ENCODE results near the gene GPRC5B. TPM values are rescaled to one million over a fixed set of nuclear protein-coding genes. Genes with fewer than 3 reads are reported as not detected.

The GPRC5B gene
- total RNA-seq, 1 experiment from 2014 or later: 7.6 TPM

DNA sequence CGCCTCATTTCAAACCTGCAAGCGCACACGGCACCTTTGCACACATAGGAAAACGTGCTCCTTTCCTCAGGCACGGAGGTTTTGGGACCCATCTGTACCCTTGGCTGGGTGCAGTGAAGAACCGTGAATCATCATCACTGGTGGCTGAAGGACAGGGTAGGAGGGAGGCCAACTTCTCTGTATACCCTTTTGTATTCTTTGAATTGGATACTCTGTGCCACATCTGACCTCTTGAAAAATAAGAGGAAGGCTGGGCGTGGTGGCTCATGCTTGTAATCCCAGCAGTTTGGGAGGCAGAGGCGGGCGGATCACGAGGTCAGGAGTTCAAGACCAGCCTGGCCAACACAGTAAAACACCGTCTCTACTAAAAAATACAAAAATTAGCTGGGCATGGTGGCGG is 11.7 kb downstream of the GPRC5B start:
- no peaks in the 10 kb centered on the region for H3K27me3 ChIP-seq (replicated peaks; ENCODE audit: control insufficient read depth, insufficient read depth, low read length)
- no peaks in the 10 kb centered on the region for H3K36me3 ChIP-seq (ENCODE audit: control insufficient read depth, insufficient read depth, low read length)
- ChIA-PET CTCF (interaction anchor here (0.7 kb wide), 1 partner anchor 14 kb away, joined by 6 read pairs; no protein-coding TSS in a partner anchor), POLR2A (no interaction called here)
- intact Hi-C loops (cut with micrococcal nuclease; ENCODE audit: unreplicated experiment): no loop called here
- H3K27ac Mint-ChIP-seq (ENCODE audit: unreplicated experiment): no peak overlapping the region
- no peak for DNase-seq
- H3K27me3 Mint-ChIP-seq (ENCODE audit: insufficient read depth, unreplicated experiment): no peaks in the 10 kb centered on the region
- no peaks in the 10 kb centered on the region for H3K9me3 ChIP-seq
- H3K4me1 ChIP-seq: no peaks in the 10 kb centered on the region
- no peak overlapping the region for H3K4me3 Mint-ChIP-seq (ENCODE audit: unreplicated experiment)
- BruUV-seq (replicated peaks): no TSS peak
- peaks cover 24% of the 10 kb centered on the region for H3K36me3 Mint-ChIP-seq (ENCODE audit: insufficient read depth, unreplicated experiment)
- H3K4me1 Mint-ChIP-seq (ENCODE audit: low read depth, unreplicated experiment): no peaks in the 10 kb centered on the region
- TF ChIP-seq, protein P1, sequence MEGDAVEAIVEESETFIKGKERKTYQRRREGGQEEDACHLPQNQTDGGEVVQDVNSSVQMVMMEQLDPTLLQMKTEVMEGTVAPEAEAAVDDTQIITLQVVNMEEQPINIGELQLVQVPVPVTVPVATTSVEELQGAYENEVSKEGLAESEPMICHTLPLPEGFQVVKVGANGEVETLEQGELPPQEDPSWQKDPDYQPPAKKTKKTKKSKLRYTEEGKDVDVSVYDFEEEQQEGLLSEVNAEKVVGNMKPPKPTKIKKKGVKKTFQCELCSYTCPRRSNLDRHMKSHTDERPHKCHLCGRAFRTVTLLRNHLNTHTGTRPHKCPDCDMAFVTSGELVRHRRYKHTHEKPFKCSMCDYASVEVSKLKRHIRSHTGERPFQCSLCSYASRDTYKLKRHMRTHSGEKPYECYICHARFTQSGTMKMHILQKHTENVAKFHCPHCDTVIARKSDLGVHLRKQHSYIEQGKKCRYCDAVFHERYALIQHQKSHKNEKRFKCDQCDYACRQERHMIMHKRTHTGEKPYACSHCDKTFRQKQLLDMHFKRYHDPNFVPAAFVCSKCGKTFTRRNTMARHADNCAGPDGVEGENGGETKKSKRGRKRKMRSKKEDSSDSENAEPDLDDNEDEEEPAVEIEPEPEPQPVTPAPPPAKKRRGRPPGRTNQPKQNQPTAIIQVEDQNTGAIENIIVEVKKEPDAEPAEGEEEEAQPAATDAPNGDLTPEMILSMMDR (IDR thresholded peaks at IDR 0.05; ENCODE audit: insufficient read depth in 1 of 2, low read depth in 1 of 2, low read length in 1 of 2, severe bottlenecking in 1 of 2, unreplicated experiment in 1 of 2): no peak
- H3K9me3 Mint-ChIP-seq (ENCODE audit: unreplicated experiment): no peaks in the 10 kb centered on the region
- no peak overlapping the region for H3K4me3 ChIP-seq (ENCODE audit: low read depth, low read length)

DNA sequence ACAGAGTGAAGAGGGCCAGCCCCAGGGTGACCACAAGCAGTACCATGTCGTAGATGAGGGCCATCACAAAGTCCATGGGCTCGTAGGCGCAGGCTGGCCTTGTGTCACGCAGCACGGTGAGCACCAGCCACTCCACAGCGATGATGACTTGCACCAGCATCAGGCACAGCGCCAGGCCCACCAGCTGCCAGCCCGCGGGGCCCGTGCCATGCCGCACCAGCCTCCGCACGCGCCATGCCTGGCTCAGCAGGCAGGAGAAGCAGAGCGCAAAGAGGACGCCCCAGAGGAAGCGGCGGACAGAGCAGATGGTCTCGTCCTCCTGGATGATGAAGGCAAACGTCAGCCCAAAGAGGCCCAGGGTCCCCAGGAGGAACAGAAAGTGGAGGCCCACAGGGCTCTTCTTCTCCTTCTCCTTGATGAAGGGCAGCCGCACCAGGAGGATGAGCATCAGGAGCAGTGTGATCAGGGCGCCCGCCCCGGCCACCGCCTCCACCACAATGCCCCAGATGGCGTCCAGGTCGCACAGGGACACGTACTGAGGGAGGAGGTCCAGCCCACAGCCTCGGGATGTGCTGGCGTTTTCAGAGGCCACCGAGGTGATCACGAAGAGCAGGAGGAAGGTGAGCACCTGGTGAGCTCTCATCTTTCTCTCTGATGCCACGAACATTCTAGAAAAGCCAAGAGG is 12.3 kb downstream of the GPRC5B start:
- H3K36me3 ChIP-seq (ENCODE audit: control insufficient read depth, insufficient read depth, low read length): no peaks in the 10 kb centered on the region
- intact Hi-C loops (cut with micrococcal nuclease; ENCODE audit: unreplicated experiment): no loop called here
- POLR2A ChIA-PET: no interaction called here
- H3K4me3 ChIP-seq (ENCODE audit: low read depth, low read length): no peak overlapping the region
- H3K4me3 Mint-ChIP-seq (ENCODE audit: unreplicated experiment): no peak overlapping the region
- no TSS peak for BruUV-seq (replicated peaks)
- CTCF ChIA-PET: no interaction called here
- peaks cover 24% of the 10 kb centered on the region for H3K36me3 Mint-ChIP-seq (ENCODE audit: insufficient read depth, unreplicated experiment)
- no peaks in the 10 kb centered on the region for H3K4me1 Mint-ChIP-seq (ENCODE audit: low read depth, unreplicated experiment)
- no peak overlapping the region for H3K27ac Mint-ChIP-seq (ENCODE audit: unreplicated experiment)
- H3K4me1 ChIP-seq: no peaks in the 10 kb centered on the region
- TF ChIP-seq, protein P1 (IDR thresholded peaks at IDR 0.05; ENCODE audit: insufficient read depth in 1 of 2, low read depth in 1 of 2, low read length in 1 of 2, severe bottlenecking in 1 of 2, unreplicated experiment in 1 of 2): no peak
- no peaks in the 10 kb centered on the region for H3K9me3 ChIP-seq
- DNase-seq: no peak
- H3K27me3 Mint-ChIP-seq (ENCODE audit: insufficient read depth, unreplicated experiment): no peaks in the 10 kb centered on the region
- no peaks in the 10 kb centered on the region for H3K9me3 Mint-ChIP-seq (ENCODE audit: unreplicated experiment)
- H3K27me3 ChIP-seq (replicated peaks; ENCODE audit: control insufficient read depth, insufficient read depth, low read length): no peaks in the 10 kb centered on the region

DNA sequence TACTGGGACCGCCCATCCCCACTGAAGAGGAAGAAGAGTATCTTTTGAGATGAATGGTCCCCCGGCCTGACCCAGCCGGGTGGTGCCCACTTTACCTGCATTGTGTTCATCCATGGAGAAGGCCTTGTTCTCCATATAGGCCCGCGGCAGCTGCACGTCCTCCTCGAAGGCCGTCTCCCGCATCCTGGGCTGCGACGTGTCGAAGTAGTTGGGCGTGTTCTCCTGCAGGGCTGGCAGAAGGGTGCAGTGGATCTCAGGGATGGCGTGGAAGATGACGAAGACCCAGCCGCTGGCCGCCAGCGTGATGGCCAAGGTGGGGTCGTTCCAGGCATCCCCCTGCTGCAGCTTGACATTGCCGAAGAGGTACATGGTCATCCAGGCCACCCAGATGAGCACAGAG is 12.9 kb downstream of the GPRC5B start:
- H3K4me1 Mint-ChIP-seq (ENCODE audit: low read depth, unreplicated experiment): no peaks in the 10 kb centered on the region
- no TSS peak for BruUV-seq (replicated peaks)
- no peaks in the 10 kb centered on the region for H3K27me3 Mint-ChIP-seq (ENCODE audit: insufficient read depth, unreplicated experiment)
- no peak for DNase-seq
- peaks cover 24% of the 10 kb centered on the region for H3K36me3 Mint-ChIP-seq (ENCODE audit: insufficient read depth, unreplicated experiment)
- H3K4me3 Mint-ChIP-seq (ENCODE audit: unreplicated experiment): no peak overlapping the region
- H3K9me3 Mint-ChIP-seq (ENCODE audit: unreplicated experiment): no peaks in the 10 kb centered on the region
- ChIA-PET CTCF (no interaction called here), POLR2A (no interaction called here)
- Histone ChIP-seq H3K4me3 (ENCODE audit: low read depth, low read length) (no peak overlapping the region), H3K36me3 (ENCODE audit: control insufficient read depth, insufficient read depth, low read length) (no peaks in the 10 kb centered on the region), H3K27me3 (replicated peaks; ENCODE audit: control insufficient read depth, insufficient read depth, low read length) (no peaks in the 10 kb centered on the region), H3K4me1 (no peaks in the 10 kb centered on the region), H3K9me3 (no peaks in the 10 kb centered on the region)
- TF ChIP-seq, protein P1 (IDR thresholded peaks at IDR 0.05; ENCODE audit: insufficient read depth in 1 of 2, low read depth in 1 of 2, low read length in 1 of 2, severe bottlenecking in 1 of 2, unreplicated experiment in 1 of 2): no peak
- no peak overlapping the region for H3K27ac Mint-ChIP-seq (ENCODE audit: unreplicated experiment)
- intact Hi-C loops (cut with micrococcal nuclease; ENCODE audit: unreplicated experiment): no loop called here
